GM23338 (cell line): Measurements from ENCODE around the gene TSPYL4. TPM values are rescaled to one million over a fixed set of nuclear protein-coding genes. Genes with fewer than 3 reads are reported as not detected.

Source experiments
- ATAC-seq: fragments of 200-7000 bp; cut with Tn5 transposase; 3 replicates; pipeline ENCODE4 v1.9.1; 2020
- DNase-seq: peaks from one replicate; pipeline ENCODE4 v3.0.0-alpha.2; 2015; ENCODE audit warnings: low spot score
- H2AFZ ChIP-seq: fragments of 200-600 bp; sonication (generic); 2 replicates; pipeline ENCODE4 v1.8.0; 2016; ENCODE audit warnings: antibody characterized with exemption, mild to moderate bottlenecking, moderate library complexity
- H3F3A ChIP-seq: fragments of 200-600 bp; sonication (generic); replicated peaks from 2 replicates; pipeline ENCODE4 v1.8.0; 2017; ENCODE audit warnings: antibody characterized with exemption, mixed run types, low read depth
- H3K27ac ChIP-seq: fragments of 200-600 bp; sonication (generic); 2 replicates; pipeline ENCODE4 v1.6.1; 2016; ENCODE audit warnings: low read depth
- H3K27me3 ChIP-seq: fragments of 200-600 bp; sonication (generic); 2 replicates; pipeline ENCODE4 v1.8.0; 2016; ENCODE audit warnings: mild to moderate bottlenecking, mixed run types, moderate library complexity; ENCODE audit not compliant: insufficient read depth
- H3K36me3 ChIP-seq: fragments of 200-600 bp; sonication (generic); 2 replicates; pipeline ENCODE4 v1.8.0; 2016; ENCODE audit warnings: mild to moderate bottlenecking; ENCODE audit not compliant: insufficient read depth
- H3K4me1 ChIP-seq: fragments of 200-600 bp; sonication (generic); 2 replicates; pipeline ENCODE4 v1.8.0; 2016; ENCODE audit warnings: mild to moderate bottlenecking, moderate library complexity; ENCODE audit not compliant: insufficient read depth
- H3K4me2 ChIP-seq: fragments of 200-600 bp; sonication (generic); 2 replicates; pipeline ENCODE4 v1.7.1; 2017; ENCODE audit warnings: mixed run types
- H3K4me3 ChIP-seq: fragments of 200-600 bp; sonication (generic); 2 replicates; pipeline ENCODE4 v1.6.1; 2016; ENCODE audit warnings: mixed run types
- H3K79me2 ChIP-seq: fragments of 200-600 bp; sonication (generic); replicated peaks from 2 replicates; pipeline ENCODE4 v1.8.0; 2017; ENCODE audit warnings: mild to moderate bottlenecking; ENCODE audit not compliant: insufficient read depth
- H3K9me2 ChIP-seq: fragments of 200-600 bp; sonication (generic); 2 replicates; pipeline ENCODE4 v1.8.0; 2017; ENCODE audit not compliant: insufficient read depth
- H4K20me1 ChIP-seq: fragments of 200-600 bp; sonication (generic); replicated peaks from 2 replicates; pipeline ENCODE4 v1.8.0; 2017; ENCODE audit warnings: mild to moderate bottlenecking; ENCODE audit not compliant: insufficient read depth
- H3K27ac Mint-ChIP-seq: 2 replicates; pipeline ENCODE4 v1.8.0; 2020; ENCODE audit warnings: inconsistent platforms, mild to moderate bottlenecking, moderate library complexity, mixed read lengths
- H3K27me3 Mint-ChIP-seq: 3 replicates; pipeline ENCODE4 v1.8.0; 2022; ENCODE audit warnings: low read depth, mild to moderate bottlenecking, moderate library complexity, mixed read lengths, inconsistent platforms; ENCODE audit not compliant: insufficient read depth, poor library complexity
- H3K36me3 Mint-ChIP-seq: 3 replicates; pipeline ENCODE4 v1.8.0; 2021; ENCODE audit warnings: low read depth, mild to moderate bottlenecking, inconsistent platforms, moderate library complexity, mixed read lengths
- H3K4me1 Mint-ChIP-seq: 3 replicates; pipeline ENCODE4 v1.8.0; 2020; ENCODE audit warnings: mild to moderate bottlenecking, inconsistent platforms, mixed read lengths
- H3K4me3 Mint-ChIP-seq: 3 replicates; pipeline ENCODE4 v1.8.0; 2021; ENCODE audit warnings: moderate library complexity, mild to moderate bottlenecking, inconsistent platforms, mixed read lengths
- H3K9me3 Mint-ChIP-seq: 3 replicates; pipeline ENCODE4 v1.8.0; 2020; ENCODE audit warnings: moderate library complexity, mild to moderate bottlenecking, inconsistent platforms, mixed read lengths
- CREB1 ChIP-seq: fragments of 250-450 bp; sonication (Bioruptor Pico); IDR thresholded peaks from 2 replicates; pipeline ENCODE4 v1.5.0; 2020; ENCODE audit warnings: low read depth, mild to moderate bottlenecking, moderate library complexity
- EZH2 ChIP-seq: fragments of 200-600 bp; sonication (generic); IDR thresholded peaks from one replicate; pipeline ENCODE4 v1.8.0; 2017; ENCODE audit warnings: antibody characterized with exemption, mild to moderate bottlenecking, low read depth; ENCODE audit not compliant: unreplicated experiment
- JUNB ChIP-seq: IDR thresholded peaks from one replicate; pipeline ENCODE4 v1.6.1; 2016; ENCODE audit warnings: antibody characterized with exemption; ENCODE audit not compliant: unreplicated experiment
- NANOG ChIP-seq: IDR thresholded peaks from 2 replicates; pipeline ENCODE4 v1.6.1; 2016; ENCODE audit warnings: antibody characterized with exemption, borderline replicate concordance
- POLR2AphosphoS5 ChIP-seq: IDR thresholded peaks from 2 replicates; pipeline ENCODE4 v1.6.1; 2016; ENCODE audit warnings: antibody characterized with exemption, low read depth
- STAT1 ChIP-seq: IDR thresholded peaks from one replicate; pipeline ENCODE4 v1.6.1; 2016; ENCODE audit warnings: antibody characterized with exemption; ENCODE audit not compliant: unreplicated experiment
- ZNF114 ChIP-seq: fragments of 250-450 bp; sonication (Bioruptor Pico); IDR thresholded peaks from 2 replicates; pipeline ENCODE4 v1.5.0; 2020; ENCODE audit warnings: mild to moderate bottlenecking, moderate library complexity
- ZNF331 ChIP-seq: fragments of 250-450 bp; sonication (Bioruptor Pico); IDR thresholded peaks from 2 replicates; pipeline ENCODE4 v1.5.0; 2020; ENCODE audit warnings: low read depth, mild to moderate bottlenecking, moderate library complexity
- polyA plus RNA-seq: library from polyadenylated mRNA; unstranded; fragments of >200 nt; fragmentation: Nextera tagmentation; extraction: Ambion mirVana; gene quantifications from 2 replicates; pipeline ENCODE4 v1.2.1, GENCODE V29; 2016
- total RNA-seq: library from RNA; depleted of rRNA; stranded (reverse); fragments of >200 nt; shearing (Covaris generic); gene quantifications from 2 replicates; pipeline ENCODE4 v1.2.3, GENCODE V29; 2014
- TF ChIP-seq, protein P1 (sequence below): fragments of 250-450 bp; sonication (Bioruptor Pico); IDR thresholded peaks from 2 replicates; pipeline ENCODE4 v1.5.0; 2020; ENCODE audit warnings: mild to moderate bottlenecking, moderate library complexity

Gene TSPYL4
- total and polyA plus RNA-seq, 2 experiments from 2014 or later: 13.2 to 19.8 TPM

DNA sequence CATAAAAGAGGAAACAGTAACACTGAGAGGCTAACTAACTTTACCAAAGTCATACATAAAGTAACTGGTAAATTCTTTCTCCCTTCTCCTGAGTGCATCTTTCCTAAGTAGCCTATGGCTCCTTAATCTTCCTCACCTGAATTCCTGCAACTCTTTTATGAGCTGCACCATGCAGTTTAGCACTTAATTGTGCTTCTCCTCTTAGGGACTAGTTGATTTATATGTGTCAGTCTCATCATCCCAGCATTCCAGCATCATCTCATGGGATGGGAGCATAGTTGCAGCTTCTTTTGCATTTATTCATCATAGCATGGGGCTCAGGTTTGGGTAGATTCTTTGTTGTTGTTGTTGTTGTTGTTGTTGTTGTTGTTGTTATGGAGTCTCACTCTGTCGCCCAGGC, 29.3 kb upstream of the TSPYL4 start (continued):
- TF ChIP-seq, protein P1, sequence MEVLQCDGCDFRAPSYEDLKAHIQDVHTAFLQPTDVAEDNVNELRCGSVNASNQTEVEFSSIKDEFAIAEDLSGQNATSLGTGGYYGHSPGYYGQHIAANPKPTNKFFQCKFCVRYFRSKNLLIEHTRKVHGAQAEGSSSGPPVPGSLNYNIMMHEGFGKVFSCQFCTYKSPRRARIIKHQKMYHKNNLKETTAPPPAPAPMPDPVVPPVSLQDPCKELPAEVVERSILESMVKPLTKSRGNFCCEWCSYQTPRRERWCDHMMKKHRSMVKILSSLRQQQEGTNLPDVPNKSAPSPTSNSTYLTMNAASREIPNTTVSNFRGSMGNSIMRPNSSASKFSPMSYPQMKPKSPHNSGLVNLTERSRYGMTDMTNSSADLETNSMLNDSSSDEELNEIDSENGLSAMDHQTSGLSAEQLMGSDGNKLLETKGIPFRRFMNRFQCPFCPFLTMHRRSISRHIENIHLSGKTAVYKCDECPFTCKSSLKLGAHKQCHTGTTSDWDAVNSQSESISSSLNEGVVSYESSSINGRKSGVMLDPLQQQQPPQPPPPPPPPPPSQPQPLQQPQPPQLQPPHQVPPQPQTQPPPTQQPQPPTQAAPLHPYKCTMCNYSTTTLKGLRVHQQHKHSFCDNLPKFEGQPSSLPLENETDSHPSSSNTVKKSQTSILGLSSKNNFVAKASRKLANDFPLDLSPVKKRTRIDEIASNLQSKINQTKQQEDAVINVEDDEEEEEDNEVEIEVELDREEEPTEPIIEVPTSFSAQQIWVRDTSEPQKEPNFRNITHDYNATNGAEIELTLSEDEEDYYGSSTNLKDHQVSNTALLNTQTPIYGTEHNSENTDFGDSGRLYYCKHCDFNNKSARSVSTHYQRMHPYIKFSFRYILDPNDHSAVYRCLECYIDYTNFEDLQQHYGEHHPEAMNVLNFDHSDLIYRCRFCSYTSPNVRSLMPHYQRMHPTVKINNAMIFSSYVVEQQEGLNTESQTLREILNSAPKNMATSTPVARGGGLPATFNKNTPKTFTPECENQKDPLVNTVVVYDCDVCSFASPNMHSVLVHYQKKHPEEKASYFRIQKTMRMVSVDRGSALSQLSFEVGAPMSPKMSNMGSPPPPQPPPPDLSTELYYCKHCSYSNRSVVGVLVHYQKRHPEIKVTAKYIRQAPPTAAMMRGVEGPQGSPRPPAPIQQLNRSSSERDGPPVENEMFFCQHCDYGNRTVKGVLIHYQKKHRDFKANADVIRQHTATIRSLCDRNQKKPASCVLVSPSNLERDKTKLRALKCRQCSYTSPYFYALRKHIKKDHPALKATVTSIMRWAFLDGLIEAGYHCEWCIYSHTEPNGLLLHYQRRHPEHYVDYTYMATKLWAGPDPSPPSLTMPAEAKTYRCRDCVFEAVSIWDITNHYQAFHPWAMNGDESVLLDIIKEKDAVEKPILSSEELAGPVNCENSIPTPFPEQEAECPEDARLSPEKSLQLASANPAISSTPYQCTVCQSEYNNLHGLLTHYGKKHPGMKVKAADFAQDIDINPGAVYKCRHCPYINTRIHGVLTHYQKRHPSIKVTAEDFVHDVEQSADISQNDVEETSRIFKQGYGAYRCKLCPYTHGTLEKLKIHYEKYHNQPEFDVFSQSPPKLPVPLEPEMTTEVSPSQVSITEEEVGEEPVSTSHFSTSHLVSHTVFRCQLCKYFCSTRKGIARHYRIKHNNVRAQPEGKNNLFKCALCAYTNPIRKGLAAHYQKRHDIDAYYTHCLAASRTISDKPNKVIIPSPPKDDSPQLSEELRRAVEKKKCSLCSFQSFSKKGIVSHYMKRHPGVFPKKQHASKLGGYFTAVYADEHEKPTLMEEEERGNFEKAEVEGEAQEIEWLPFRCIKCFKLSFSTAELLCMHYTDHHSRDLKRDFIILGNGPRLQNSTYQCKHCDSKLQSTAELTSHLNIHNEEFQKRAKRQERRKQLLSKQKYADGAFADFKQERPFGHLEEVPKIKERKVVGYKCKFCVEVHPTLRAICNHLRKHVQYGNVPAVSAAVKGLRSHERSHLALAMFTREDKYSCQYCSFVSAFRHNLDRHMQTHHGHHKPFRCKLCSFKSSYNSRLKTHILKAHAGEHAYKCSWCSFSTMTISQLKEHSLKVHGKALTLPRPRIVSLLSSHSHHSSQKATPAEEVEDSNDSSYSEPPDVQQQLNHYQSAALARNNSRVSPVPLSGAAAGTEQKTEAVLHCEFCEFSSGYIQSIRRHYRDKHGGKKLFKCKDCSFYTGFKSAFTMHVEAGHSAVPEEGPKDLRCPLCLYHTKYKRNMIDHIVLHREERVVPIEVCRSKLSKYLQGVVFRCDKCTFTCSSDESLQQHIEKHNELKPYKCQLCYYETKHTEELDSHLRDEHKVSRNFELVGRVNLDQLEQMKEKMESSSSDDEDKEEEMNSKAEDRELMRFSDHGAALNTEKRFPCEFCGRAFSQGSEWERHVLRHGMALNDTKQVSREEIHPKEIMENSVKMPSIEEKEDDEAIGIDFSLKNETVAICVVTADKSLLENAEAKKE (CRISPR knock-in tag): no peak
- no peak for TF ChIP-seq JUNB
- no peak for TF ChIP-seq EZH2
- TF ChIP-seq STAT1: no peak
- TF ChIP-seq ZNF114 (CRISPR knock-in tag): no peak
- TF ChIP-seq ZNF331 (CRISPR knock-in tag): no peak
- no peak for TF ChIP-seq POLR2AphosphoS5

DNA sequence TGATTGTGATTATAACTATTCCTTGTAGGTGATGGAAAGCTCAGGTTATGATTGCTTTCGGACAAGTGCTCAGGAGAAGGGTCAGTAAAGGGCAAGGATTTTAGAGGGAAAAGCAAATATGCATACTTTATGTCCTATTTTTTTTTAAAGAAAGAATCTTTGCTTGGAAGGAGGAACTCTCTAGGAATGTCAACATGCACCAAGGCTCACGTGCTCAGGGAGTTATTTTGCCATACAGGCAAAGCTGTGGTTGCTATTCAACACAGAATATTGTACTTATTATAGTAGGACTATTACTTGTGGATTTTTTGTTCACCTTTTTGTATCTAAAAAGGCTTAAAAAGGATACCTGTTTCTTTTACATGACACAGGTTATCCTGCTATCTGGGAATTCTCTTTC, 28.8 kb upstream of the TSPYL4 start:
- no peaks in the 10 kb centered on the region for H3K27me3 ChIP-seq
- TF ChIP-seq ZNF114 (CRISPR knock-in tag) (no peak), JUNB (no peak), CREB1 (CRISPR knock-in tag) (no peak), NANOG (no peak)
- TF ChIP-seq, protein P1 (CRISPR knock-in tag): no peak

More for the DNA sequence above, 28.8 kb upstream of the TSPYL4 start:
- no peak overlapping the region for H3K4me2 ChIP-seq
- Mint-ChIP-seq H3K36me3 (peaks cover 17% of the 10 kb centered on the region), H3K27ac (no peak overlapping the region), H3K4me3 (no peak overlapping the region), H3K27me3 (peaks cover 4% of the 10 kb centered on the region), H3K4me1 (peaks cover 25% of the 10 kb centered on the region; the same call in 2 of the 3 replicates), H3K9me3 (peaks cover 5% of the 10 kb centered on the region; the same call in 2 of the 3 replicates)
- H4K20me1 ChIP-seq: peaks cover 6% of the 10 kb centered on the region; the same call in 1 of the 2 replicates
- no peak overlapping the region for H3K27ac ChIP-seq
- no peaks in the 10 kb centered on the region for H3F3A ChIP-seq
- no peak overlapping the region for H3K4me3 ChIP-seq
- peaks cover 7% of the 10 kb centered on the region; the same call in 1 of the 2 replicates for H3K4me1 ChIP-seq
- DNase-seq: no peak
- no peaks in the 10 kb centered on the region for H3K36me3 ChIP-seq
- peaks cover 16% of the 10 kb centered on the region for H3K79me2 ChIP-seq
- no peak overlapping the region for H2AFZ ChIP-seq
- H3K9me2 ChIP-seq: no peaks in the 10 kb centered on the region
- no peak for ATAC-seq
